Astrocyte of the cerebellum (primary cell): ENCODE measurements around the gene ZMIZ2.
A peak's percentile ranks its signal among the peaks of the same experiment; 100 is the strongest.
"Not testable (repeated sequence)": the region's sequence is repeated elsewhere in the genome, so short reads cannot be mapped to it uniquely, and the experiment has no call there.

Source experiments
- DNase-seq: peaks from one replicate; pipeline ENCODE4 v3.0.0-alpha.2; 2011; ENCODE audit warnings: low read depth
- H3K4me3 ChIP-seq: 2 replicates; pipeline ENCODE4 v1.5.1; 2011; ENCODE audit warnings: mild to moderate bottlenecking, low read depth, low read length, moderate library complexity
- in situ Hi-C: cut with HindIII; loops from 2 replicates; pipeline ENCODE4 v1.10.0; 2017; ENCODE audit warnings: low sequenced_read_pairs
- TF ChIP-seq, protein P1 (sequence below): IDR thresholded peaks from 2 replicates; pipeline ENCODE4 v1.5.1; 2012; ENCODE audit warnings: low read length, low read depth, moderate library complexity, mild to moderate bottlenecking; ENCODE audit errors: missing control alignments

Gene ZMIZ2, protein sequence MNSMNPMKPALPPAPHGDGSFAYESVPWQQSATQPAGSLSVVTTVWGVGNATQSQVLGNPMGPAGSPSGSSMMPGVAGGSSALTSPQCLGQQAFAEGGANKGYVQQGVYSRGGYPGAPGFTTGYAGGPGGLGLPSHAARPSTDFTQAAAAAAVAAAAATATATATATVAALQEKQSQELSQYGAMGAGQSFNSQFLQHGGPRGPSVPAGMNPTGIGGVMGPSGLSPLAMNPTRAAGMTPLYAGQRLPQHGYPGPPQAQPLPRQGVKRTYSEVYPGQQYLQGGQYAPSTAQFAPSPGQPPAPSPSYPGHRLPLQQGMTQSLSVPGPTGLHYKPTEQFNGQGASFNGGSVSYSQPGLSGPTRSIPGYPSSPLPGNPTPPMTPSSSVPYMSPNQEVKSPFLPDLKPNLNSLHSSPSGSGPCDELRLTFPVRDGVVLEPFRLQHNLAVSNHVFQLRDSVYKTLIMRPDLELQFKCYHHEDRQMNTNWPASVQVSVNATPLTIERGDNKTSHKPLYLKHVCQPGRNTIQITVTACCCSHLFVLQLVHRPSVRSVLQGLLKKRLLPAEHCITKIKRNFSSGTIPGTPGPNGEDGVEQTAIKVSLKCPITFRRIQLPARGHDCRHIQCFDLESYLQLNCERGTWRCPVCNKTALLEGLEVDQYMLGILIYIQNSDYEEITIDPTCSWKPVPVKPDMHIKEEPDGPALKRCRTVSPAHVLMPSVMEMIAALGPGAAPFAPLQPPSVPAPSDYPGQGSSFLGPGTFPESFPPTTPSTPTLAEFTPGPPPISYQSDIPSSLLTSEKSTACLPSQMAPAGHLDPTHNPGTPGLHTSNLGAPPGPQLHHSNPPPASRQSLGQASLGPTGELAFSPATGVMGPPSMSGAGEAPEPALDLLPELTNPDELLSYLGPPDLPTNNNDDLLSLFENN

DNA sequence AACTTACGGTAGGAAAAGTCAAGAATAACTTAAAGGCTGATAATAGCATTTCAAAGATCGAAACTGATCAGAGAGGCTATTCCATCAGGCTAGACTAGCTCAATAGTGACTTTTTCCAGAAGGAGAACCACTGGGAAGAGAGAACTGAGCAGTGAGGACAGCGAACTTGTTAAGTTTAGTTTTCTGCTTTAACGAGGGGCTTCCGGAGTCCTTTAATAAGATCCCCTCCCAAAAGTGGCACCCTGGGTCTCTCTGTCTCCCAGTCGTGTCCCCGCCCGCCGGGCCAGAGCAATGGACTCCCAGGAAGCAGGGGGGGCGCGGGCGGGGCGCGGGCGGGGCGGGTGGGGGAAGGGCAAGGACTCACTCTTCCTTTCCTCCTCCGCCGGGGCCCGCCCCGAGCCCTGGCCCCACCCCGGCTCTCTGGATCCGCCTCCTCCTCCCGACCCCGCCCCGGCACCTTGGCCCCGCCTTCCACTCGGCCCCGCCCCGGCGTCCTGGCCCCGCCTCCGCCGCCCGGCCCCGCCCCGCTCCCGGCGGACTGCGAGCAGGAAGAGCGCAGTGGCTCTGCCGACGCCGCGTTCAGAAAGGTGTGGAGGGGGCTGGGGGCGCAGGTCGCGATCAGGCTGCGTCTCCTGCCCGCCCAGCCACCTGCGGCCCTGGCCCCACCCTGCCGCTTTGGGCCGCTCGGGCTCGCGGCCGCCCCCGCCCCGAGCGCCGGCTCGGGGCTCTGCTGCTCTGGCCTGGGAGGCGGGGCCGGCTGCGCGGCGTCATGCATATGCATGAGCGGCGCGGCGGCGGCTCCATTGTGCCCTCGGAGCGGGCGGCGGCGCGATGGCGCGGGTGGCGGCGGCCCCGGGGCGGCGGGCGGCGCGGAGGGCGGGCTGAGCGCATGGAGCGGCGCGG, at the start of gene ZMIZ2:
ZMIZ2 (plus strand) TSS at position 803 of the 903 bp plus-strand sequence. CDS start 7,403 bp downstream, outside the sequence.
- TF ChIP-seq, protein P1, sequence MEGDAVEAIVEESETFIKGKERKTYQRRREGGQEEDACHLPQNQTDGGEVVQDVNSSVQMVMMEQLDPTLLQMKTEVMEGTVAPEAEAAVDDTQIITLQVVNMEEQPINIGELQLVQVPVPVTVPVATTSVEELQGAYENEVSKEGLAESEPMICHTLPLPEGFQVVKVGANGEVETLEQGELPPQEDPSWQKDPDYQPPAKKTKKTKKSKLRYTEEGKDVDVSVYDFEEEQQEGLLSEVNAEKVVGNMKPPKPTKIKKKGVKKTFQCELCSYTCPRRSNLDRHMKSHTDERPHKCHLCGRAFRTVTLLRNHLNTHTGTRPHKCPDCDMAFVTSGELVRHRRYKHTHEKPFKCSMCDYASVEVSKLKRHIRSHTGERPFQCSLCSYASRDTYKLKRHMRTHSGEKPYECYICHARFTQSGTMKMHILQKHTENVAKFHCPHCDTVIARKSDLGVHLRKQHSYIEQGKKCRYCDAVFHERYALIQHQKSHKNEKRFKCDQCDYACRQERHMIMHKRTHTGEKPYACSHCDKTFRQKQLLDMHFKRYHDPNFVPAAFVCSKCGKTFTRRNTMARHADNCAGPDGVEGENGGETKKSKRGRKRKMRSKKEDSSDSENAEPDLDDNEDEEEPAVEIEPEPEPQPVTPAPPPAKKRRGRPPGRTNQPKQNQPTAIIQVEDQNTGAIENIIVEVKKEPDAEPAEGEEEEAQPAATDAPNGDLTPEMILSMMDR, result no peak
- in situ Hi-C loops, result no loop called here
- peak within 1 kb of the TSS; percentile 60 for H3K4me3 ChIP-seq
- no peak for DNase-seq

DNA sequence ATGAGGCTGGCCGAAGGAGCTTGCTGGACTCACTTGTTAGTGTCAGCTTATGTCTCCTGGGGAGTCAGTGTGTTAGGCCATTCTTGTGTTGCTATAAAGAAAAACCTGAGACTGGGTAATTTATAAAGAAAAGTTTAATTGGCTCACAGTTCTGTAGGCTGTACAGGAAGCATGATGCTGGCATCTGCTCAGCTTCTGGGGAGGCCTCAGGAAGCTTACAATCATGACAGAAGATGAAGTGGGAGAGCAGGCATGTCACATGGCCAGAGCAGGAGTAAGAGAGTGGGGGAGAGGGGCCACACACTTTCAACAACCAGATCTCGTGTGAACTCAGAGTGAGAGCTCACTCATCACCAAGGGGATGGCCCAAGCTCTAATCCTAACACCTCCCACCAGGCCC, 49.0 kb upstream of the ZMIZ2 start:
- DNase-seq, in situ Hi-C loops, H3K4me3 ChIP-seq: not testable (repeated sequence)

DNA sequence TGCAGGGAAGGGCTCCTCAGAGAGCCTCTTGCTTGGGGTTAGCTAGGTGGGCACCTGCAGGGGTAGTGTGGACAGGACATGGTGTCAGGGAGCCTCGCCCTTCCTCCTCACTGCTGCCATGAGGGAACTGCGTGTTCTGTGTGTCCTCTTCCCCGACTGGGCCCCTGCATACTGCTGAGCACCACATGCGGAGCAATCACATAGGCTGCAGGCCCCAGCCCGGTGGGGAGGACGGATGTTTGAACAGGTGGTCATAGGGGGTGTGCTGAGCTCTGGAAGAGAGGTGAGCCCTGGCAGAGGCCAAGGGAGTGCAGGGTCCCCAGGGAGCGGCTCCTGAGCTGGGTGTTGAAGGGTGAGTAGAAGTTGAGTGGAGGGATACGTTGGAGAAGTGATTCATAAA, 48.3 kb upstream of the ZMIZ2 start:
- H3K4me3 ChIP-seq, result no peak overlapping the region
- TF ChIP-seq, protein P1, result no peak
- in situ Hi-C loops, result no loop called here
- no peak for DNase-seq

DNA sequence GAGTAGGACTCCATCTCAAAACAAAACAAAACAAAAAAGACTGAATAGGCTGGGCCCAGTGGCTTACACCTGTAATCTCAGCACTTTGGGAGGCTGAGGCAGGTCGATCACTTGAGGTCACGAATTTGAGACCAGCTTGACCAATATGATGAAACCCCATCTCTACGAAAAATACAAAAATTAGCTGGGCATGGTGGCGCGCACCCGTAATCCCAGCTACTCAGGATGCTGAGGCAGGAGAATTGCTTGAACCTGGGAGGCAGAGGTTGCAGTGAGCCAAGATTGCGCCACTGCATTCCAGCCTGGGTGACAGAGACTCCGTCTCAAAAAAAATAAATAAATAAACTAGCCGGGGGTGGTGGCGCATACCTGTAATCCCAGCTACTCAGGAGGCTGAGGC, 45.3 kb upstream of the ZMIZ2 start:
- in situ Hi-C loops, DNase-seq, H3K4me3 ChIP-seq: not testable (repeated sequence)

DNA sequence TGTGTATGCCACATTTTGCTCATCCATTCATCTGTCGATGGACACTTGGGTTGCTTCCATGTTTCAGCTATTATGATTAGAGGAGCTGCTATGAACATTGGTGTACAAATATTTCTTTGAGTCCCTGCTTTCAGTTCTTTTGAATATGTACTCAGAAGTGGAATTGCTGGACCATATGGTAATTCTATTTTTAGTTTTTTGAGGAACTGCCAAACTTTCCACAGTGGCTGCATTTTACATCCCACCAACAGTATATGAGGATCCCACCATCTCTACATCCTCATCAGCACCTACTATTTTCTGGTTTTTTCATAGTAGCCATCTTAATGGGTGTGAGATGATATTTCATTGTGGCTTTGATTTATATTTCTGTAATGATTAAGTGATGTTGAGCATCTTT, 44.7 kb upstream of the ZMIZ2 start:
- no peak overlapping the region for H3K4me3 ChIP-seq
- DNase-seq, result no peak
- in situ Hi-C loops, result no loop called here
- TF ChIP-seq, protein P1, result no peak

DNA sequence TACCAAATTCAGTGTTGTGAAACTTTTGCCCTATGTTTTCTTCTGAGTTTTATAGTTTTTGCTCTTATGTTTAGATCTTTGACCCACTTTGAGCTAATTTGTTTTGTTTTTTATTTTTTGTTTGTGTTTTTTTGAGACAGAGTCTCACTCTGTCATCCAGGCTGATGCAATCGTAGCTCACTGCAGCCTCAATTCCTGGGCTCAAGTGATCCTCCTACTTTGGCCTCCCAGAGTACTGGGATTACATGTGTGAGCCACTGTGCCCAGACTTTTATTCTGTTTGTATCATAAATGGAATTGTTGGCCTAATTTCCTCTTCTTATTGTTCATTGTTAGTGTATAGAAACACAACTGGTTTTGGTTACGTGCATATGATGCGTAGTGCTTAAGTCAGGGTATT, 43.2 kb upstream of the ZMIZ2 start:
- H3K4me3 ChIP-seq, result no peak overlapping the region
- TF ChIP-seq, protein P1, result no peak
- DNase-seq, result no peak
- in situ Hi-C loops, result no loop called here

DNA sequence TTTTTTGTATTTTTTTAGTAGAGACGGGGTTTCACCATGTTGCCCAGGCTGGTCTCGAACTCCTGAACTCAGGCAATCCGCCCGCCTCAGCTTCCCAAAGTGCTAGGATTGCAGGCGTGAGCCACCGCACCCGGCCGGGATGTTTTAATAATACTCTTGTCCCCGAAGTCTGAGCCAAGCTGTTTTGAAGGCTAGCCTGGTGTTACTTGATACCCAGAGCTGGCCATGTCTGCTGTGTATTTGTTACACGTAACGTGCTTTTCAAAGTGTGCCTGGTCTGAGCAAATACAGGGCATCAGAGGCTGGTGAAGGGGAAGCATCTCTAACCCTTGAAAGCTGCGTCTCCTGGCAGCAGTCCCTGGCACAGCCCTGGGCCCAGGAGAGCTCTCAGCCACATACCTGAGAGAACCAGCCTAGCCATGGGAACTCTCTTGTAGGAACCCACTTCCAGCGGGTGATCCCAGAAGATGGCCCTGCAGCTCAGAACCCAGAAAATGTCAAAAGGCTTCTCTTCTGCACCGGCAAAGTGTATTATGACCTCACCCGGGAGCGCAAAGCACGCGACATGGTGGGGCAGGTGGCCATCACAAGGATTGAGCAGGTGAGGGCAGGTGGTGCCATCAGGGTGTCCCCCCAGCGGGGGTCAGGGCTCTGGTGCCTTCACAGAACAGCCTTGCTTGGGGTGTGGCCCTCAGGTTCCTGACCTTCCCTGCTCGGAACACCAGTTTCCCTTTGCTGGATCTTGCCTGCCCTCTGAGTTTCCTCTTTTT, 41.7 kb upstream of the ZMIZ2 start:
- TF ChIP-seq, protein P1, result no peak
- H3K4me3 ChIP-seq, result no peak overlapping the region
- no peak for DNase-seq
- in situ Hi-C loops, result no loop called here
